ENCODE data around the gene CREB3L2. TPM values are rescaled to one million over a fixed set of nuclear protein-coding genes. Genes with fewer than 3 reads are reported as not detected.

Gene CREB3L2
- total RNA-seq, 1 experiment from 2014 or later = 41.2 TPM

DNA sequence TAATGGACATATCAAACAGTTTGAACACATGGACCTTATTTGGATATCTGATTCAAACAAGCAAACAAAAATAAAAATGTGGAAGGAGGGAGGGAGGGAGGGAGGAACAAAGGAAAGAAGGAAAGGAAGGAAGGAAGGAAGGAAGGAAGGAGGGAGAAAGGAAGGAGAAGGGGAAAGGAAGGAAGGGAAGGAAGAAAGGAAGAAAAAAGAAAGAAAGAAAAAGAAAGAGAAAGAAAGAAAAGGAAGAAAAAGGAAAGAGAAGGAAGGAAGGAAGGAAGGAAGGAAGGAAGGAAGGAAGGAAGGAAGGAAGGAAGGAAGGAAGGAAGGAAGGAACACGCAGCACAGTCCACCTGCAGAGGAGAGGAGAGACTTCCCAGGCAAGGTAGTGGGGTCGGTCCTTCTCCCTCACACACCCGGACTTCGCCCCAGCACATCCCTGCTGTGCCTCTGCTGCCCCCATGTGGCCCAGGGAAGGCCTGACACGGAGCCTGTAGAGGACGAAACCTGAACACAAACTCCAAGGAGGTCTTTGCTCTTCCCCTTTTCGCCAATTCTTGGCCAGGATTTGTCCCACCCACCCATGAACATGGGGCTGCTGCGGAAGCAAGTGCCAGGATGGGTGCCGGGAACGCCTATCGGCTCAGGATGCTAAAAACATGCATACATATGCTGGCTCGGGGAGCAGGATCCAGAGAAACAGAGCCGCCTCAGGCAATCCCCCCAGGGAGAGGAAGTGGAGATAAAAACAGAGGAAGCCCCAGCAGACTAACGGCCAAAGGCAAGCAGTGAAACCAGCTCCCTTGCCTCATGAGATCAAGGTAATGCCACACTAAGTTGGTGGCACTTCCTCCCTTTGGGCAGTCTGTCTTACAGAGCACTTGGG is 102.8 kb downstream of the CREB3L2 start:
- H3K4me3 ChIP-seq = no peak overlapping the region
- no peak overlapping the region for H2AFZ ChIP-seq
- no peaks in the 10 kb centered on the region for H3K9me2 ChIP-seq (ENCODE audit: insufficient read depth)
- no peaks in the 10 kb centered on the region for H4K20me1 ChIP-seq (ENCODE audit: insufficient read depth)
- peaks cover 10% of the 10 kb centered on the region; the same call in 1 of the 2 replicates for H3F3A ChIP-seq (ENCODE audit: insufficient read depth, low read depth)
- H3K79me2 ChIP-seq (ENCODE audit: low read depth) = no peaks in the 10 kb centered on the region
- POLR2A ChIA-PET (ENCODE audit: unreplicated experiment) = no interaction called here
- no peak overlapping the region for H3K4me2 ChIP-seq
- no peaks in the 10 kb centered on the region for H3K4me1 ChIP-seq (replicated peaks; ENCODE audit: insufficient read depth)
- no TSS peak for BruUV-seq (replicated peaks)
- peaks cover 21% of the 10 kb centered on the region; the same call in 1 of the 2 replicates for H3K36me3 ChIP-seq (ENCODE audit: low read depth)
- TF ChIP-seq CTCF (conservative IDR thresholded peaks at IDR 0.05) (peak; percentile 95), EZH2 (IDR thresholded peaks at IDR 0.05; ENCODE audit: low read depth) (no peak)
- H3K9me3 ChIP-seq (ENCODE audit: insufficient read depth, low read depth) = no peaks in the 10 kb centered on the region
- intact Hi-C loops (cut with micrococcal nuclease; ENCODE audit: unreplicated experiment) = loop anchor here (1.0 kb wide), 2 partner anchors 243 to 293 kb away; no protein-coding TSS in a partner anchor
- no peaks in the 10 kb centered on the region for H3K27me3 ChIP-seq (ENCODE audit: insufficient read depth, low read depth)
- no peak overlapping the region for H3K27ac ChIP-seq
- peak; percentile 54 to 78 for DNase-seq
- CTCF ChIA-PET = no interaction called here

DNA sequence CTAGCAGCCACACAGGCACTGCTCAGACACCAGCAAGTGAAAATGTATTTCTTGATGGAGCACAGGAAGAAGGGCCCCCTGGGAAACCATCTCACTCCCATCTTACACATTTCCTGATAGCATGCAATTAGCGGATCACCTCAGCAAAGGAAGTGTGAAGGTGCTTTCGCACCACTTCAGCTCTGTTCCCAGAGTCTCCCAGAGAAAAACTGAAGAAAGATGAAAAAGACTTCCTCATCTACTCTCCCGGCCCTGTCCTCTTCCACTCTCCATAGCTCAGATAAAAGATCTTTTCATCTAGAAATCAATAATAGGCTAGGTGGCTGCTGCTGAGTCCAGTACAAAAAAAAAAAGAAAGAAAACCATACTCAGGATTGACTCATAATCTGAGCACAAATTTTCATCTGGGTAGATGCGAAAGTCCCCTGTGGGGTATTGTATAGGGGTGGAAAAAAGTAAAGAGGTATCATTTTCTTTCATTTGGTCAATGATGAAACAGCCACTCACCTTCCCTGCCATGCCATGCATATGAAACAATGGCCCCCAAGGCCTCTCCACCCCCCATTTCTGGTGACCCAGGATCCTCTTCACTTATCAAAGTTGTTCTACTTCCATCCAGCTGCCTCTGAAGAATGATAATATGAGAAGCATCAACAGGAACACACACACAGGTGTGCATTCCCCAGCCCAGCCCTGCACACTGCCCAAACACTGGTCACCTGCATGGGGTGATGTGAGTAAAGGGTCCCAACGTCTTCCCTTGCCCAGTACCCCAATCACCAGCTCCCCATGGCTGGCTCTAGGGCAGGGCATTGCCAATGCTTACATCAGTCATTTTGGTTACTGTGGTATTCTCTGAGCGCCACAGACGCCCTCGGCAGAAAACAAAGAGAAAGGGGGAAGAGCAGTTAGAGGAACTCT is 106.3 kb downstream of the CREB3L2 start:
- Histone ChIP-seq H4K20me1 (ENCODE audit: insufficient read depth) (no peaks in the 10 kb centered on the region), H3K27me3 (ENCODE audit: insufficient read depth, low read depth) (no peaks in the 10 kb centered on the region), H3K27ac (no peak overlapping the region), H3K79me2 (ENCODE audit: low read depth) (no peaks in the 10 kb centered on the region), H3K4me2 (no peak overlapping the region), H3K36me3 (ENCODE audit: low read depth) (0 out of 2 replicates have a peak, but pooled peaks cover 20% of the 10 kb centered on the region), H2AFZ (no peak overlapping the region), H3K4me1 (replicated peaks; ENCODE audit: insufficient read depth) (no peaks in the 10 kb centered on the region), H3K9me2 (ENCODE audit: insufficient read depth) (no peaks in the 10 kb centered on the region), H3K4me3 (no peak overlapping the region), H3F3A (ENCODE audit: insufficient read depth, low read depth) (peaks cover 2% of the 10 kb centered on the region; the same call in 1 of the 2 replicates), H3K9me3 (ENCODE audit: insufficient read depth, low read depth) (no peaks in the 10 kb centered on the region)
- DNase-seq = no peak
- BruUV-seq (replicated peaks) = no TSS peak
- intact Hi-C loops (cut with micrococcal nuclease; ENCODE audit: unreplicated experiment) = no loop called here
- CTCF ChIA-PET = interaction anchor here (0.5 to 0.6 kb wide), 2 partner anchors 110 to 957 kb away, joined by 3 to 4 read pairs; no protein-coding TSS in a partner anchor
- TF ChIP-seq EZH2 (IDR thresholded peaks at IDR 0.05; ENCODE audit: low read depth) = no peak
- no peak for TF ChIP-seq CTCF (conservative IDR thresholded peaks at IDR 0.05)
- POLR2A ChIA-PET (ENCODE audit: unreplicated experiment) = interaction anchor here (0.8 kb wide), 1 partner anchor 13 kb away, joined by 4 read pairs; no protein-coding TSS in a partner anchor

GRCh38 chr7:137893143-137893742 is 108.6 kb downstream of the CREB3L2 start:
- H3K36me3 ChIP-seq (ENCODE audit: low read depth) = 0 out of 2 replicates have a peak, but pooled peaks cover 20% of the 10 kb centered on the region
- no peak overlapping the region for H3K4me2 ChIP-seq
- no TSS peak for BruUV-seq (replicated peaks)
- no peaks in the 10 kb centered on the region for H3F3A ChIP-seq (ENCODE audit: insufficient read depth, low read depth)
- CTCF ChIA-PET = no interaction called here
- intact Hi-C loops (cut with micrococcal nuclease; ENCODE audit: unreplicated experiment) = no loop called here
- no peaks in the 10 kb centered on the region for H3K9me3 ChIP-seq (ENCODE audit: insufficient read depth, low read depth)
- no peaks in the 10 kb centered on the region for H3K79me2 ChIP-seq (ENCODE audit: low read depth)
- POLR2A ChIA-PET (ENCODE audit: unreplicated experiment) = no interaction called here
- no peaks in the 10 kb centered on the region for H4K20me1 ChIP-seq (ENCODE audit: insufficient read depth)
- DNase-seq = no peak
- TF ChIP-seq EZH2 (IDR thresholded peaks at IDR 0.05; ENCODE audit: low read depth) (no peak), CTCF (conservative IDR thresholded peaks at IDR 0.05) (no peak)
- H3K9me2 ChIP-seq (ENCODE audit: insufficient read depth) = no peaks in the 10 kb centered on the region
- no peaks in the 10 kb centered on the region for H3K27me3 ChIP-seq (ENCODE audit: insufficient read depth, low read depth)
- H3K27ac ChIP-seq = no peak overlapping the region
- H3K4me3 ChIP-seq = no peak overlapping the region
- no peaks in the 10 kb centered on the region for H3K4me1 ChIP-seq (replicated peaks; ENCODE audit: insufficient read depth)
- no peak overlapping the region for H2AFZ ChIP-seq

All from PC-9 (cell line).